Measurements from ENCODE around the gene BTBD9.

The BTBD9 gene

DNA sequence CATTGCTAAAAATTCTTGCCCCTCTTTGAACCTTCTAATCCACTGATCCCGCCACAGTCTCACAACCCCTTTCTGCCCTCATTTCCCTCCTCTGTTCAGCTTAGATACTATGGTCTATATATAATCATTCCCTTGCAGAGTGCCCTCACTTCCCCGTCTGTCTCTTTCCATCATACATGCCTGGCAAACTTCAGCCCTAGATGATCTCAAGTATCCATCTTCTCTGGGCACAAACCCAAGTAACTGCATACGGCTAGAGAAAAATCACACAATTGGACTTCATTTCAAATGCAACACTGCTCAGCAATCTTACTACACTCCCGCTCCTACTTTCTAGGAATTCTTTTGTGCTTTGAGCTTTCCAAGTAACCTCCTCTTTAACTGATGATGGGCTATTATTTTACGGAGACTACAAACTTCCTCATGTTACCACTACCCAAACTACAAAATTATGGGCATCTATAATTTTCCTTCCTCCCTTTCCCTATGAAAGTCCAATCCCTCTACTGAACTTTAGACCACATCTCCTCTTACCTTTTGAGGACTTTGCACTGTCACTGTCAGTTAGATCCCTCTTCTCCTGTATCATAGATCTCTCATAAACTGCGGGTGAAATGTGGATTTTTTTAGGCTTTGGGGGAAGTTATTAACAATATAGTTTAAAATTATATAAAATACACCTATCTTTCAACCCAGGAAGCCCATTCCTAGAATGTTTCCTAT lies 135.6 kb downstream of the BTBD9 start:
- DNase-seq, result no peak

DNA sequence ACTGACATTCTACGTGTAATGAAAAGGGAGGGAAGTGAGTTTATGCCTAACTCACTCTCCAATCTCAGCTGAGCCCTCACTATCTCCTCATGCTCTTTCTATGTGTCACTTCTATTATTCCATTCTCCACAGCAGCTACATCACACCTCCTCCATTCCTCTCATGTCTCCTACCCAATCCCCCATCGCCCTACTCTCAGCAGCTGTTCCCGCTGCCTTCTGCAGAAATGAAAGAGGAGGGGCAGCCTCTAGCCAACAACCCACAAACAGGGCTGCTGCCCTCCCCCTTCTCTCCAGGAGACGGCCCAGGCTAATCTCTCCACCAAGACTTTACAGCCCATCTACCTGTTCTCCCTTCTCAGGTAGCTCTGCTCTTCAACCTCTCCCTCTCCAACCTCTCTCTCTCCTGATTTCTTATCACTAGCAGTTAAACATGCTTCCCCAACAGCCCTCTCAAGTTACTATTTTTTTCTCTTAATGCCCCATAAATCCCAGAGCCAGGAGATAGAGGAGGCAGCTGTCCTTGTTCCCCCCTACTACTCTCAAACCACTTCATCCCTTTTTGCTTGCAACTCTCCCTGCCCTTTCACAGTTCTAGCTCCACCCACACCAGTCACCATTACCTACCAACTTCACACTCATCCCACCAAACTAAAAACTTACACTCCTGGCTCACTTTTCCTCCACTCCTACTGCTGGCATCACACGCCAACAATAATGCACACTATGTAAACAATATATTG lies 136.5 kb downstream of the BTBD9 start:
- no peak for DNase-seq

DNA sequence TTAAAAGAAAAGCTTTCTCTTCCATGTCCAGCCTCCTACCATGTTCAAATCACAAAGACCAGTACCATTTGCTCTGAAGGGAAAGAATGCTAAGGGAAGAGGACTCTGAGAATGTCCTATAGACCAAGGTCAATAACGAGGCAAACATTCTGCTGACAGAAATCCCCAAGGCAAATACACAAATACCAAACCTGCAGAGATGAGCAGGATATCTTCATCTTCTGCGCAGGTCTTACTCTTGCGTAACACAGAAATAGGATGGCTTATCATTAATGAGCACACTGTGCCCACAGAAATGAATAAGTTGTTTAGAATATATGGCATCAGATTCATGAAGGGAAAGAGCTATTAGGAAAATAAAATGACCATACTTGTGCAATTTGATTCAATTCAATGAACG lies 137.3 kb downstream of the BTBD9 start:
- no peak for DNase-seq

DNA sequence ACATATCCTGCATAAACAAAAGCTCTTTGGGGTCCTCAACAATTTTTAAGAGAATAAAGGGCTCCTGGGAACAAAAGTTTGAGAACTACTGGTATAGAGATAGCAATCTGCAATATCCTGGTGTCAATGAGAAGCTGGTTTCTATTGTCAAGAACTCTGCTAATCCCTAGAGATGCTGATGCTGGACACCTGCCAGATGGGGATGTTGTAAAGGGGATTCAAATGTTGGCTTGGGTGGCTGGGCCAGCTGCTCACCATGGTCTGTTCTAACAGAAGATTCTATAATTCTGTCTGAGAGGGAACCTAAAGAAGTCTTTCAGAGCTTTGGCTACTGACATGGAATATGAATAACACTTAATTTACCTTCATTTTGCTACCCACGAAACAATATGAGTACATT lies 137.8 kb downstream of the BTBD9 start:
- DNase-seq, result no peak

DNA sequence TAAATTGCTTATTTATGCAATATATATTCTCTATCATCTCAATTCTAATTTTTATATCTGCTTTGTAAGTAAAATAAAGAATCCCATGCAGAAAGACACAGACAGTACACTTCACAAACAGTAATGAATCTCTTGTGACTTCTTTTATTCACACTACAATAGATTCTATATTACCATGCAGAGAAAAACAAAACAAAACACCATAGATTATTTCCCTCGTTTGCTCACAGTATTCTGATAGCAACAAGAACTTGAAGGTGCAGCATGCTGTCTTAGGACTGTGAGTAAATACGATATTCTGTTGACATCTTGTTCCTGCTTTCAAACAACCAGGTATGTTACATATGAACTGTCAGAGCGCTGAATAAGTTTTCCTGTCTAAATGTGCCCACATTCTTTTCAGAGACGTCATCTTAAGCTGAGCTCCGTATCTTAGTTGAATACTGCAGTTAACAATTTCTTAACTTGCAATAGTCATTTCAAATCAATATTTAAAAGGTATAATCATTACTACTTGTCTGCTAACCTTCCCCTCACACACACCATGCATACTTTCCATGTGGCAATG lies 140.1 kb downstream of the BTBD9 start:
- no peak for DNase-seq

DNA sequence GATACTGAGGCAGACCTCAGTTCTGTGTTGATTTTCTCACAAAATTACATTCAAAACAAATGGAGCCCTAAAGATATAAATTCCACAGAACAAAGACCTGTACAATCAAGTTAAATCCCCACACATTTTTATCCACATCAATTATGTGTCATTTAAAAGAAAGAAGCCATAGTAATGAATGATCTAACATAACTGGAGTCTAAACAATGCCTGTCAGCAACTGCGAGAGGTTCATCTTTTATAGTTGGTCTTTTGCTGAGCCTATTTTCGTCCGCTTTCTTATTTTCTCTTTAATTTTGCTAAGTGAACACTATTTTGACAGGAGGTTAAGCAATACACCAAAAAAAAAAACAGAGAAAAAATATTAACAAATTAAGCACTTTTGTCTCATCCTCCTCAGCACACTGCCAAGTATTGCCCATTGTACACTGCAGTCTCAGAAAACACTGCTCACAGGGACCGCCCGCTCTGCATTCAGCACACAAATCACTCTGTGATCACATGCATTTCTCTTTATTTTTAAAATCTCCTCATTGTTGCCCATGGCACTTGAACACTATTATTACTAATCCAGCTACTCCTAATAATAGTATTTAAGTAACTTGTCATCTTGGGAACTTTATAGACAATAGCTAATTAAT lies 140.8 kb downstream of the BTBD9 start:
- DNase-seq, result no peak

DNA sequence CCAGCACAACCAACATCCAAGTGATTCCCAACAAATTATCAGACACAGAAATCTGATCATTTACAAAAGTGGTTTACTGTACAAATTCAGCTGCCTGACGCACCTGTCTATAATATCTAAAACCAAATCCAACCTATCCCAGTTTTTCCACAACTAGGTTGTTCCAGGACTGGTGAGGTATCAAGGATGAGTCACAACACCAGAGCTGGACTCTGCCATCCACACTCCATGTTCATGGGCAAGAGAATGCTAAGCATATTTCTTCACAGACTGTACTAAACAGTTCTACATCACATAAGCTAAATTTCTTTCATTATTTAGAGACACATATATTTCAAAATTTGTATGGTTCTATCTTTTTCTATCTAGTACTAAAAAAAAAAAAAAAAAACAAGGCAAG lies 141.6 kb downstream of the BTBD9 start:
- DNase-seq, result no peak

DNA sequence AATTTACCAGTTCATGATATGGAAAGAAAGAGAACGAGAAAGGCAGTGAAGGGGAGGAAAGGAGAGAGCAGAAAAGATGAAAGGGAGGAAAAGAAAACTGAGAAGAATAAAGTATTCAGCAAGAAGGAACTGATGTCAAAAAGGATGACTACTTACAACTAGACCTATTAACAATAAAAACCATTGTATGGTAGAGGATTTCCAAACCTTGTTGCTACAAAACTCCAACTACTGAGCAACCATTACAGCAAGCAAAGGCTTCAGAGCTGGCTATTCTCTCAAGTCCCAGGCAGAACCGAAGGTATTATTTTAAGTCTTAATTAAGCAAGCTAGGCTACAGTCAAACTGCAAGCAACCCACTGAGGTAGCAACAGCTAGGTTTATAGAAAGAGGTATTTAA lies 142.2 kb downstream of the BTBD9 start:
- DNase-seq, result no peak

DNA sequence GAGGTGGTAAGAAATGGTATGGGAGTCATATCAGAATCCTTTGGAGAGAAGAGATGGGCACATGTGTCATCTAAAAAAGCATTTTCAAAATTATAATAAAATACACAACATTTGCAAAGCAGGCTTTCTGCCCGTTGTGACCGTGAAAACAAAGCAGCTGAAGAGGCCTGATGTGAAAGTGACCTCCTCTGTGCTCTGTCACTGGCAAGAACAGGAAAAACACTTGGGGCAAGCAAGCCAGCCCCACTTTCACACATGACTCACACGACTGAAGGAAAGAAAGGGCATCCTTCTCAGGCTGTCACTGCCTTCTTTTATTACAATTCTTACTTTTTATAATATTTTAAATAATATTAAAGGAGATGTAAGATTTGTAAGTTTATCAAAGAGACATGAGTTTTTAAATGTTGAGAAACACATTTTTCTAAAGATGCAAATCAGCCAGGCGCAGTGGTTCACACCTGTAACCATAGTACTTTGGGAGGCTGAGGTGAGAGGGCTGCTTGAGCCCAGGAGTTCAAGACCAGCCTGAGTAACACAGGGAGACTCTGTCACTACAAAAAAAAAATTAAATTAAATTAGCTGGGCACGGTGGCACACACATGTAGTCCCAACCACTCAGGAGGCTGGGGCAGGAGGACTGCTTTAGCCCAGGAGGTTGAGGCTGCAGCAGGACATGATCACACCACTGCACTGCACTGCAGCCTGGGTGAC lies 143.7 kb downstream of the BTBD9 start:
- DNase-seq, result no peak

DNA sequence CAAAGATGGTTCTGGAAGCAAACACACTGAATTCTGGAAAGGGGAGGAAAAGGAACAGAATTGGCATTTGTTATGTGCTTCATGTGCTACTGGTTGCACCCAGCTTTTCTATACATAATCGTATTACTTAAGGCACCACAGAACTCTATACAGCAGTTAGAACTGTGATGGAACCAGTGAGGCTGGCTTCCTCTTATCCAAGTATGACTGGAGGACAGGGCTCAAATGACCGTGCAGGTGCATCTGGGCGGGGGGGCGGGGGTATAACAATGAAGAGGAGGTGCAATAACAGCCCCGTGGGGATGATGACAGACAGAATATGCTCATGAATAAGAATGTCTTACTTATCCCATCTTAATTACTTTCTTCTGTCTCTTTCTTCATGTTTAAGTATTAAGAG lies 144.2 kb downstream of the BTBD9 start:
- DNase-seq, result no peak

DNA sequence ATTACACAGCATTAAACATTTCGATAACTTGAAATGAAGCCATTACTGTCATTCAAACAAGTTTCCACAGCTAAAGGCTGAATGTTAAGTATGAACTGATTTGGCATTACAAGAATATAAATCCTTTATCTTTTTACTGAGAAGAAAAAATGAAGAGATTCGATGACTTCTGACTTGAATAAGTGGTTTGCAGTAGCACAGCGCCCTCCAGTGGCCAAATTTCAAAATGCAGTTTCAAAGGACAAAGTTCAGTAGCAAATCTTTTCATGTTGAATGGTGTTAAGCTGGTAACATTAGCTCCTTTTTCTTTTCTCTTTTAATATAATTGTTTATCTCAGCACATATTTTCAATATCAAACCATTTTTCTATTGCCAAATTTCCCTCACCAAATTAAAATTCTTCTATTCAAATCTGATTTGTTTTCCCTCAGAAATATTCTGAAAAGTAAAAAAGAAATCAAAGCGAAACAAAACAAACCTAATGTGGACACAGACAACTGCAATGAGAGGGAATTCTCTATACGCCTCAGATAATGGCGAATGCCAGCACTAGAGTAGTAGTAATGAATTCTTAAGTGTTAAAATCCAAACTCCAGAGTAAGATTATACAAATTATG lies 145.7 kb downstream of the BTBD9 start:
- DNase-seq, result peak in 1 of 2 experiments; percentile 68

DNA sequence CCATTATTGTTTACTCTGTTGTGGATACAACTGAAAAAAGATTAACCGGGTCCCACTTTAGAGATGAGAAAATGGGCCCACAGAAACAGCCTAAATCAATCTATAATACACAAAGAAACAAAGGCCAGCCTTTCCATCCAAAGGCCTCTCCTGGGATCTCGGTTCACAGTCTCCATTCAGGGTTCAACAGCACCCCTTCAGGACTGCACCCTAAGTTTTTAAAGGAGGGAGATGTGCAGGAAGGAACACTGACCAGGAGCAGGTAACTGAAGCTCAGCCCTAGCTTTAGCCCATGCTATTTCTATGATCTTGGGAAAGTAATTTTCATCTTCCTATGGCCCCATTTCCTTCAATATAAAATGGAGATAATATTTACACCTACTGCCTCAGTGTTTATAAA lies 147.7 kb downstream of the BTBD9 start:
- no peak for DNase-seq

DNA sequence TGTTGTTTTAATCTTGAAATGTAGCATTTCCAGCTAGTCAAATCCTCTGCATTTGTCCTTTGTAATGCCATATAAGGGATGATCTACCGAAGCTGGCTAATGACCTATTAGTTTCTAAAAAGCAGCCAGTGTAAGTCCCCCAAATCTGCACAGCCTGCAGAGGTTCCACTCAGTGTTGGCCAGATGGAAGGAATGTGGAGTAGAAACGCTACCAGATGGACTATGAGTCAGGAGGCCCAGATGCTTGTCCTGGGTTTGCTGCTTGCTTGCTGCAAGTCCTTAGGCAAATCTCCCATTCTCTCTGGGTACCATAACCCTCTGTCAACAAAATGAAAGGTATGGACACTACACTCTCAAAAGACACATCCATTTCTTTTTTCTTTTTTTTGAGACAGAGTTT lies 149.8 kb downstream of the BTBD9 start:
- DNase-seq, result no peak

DNA sequence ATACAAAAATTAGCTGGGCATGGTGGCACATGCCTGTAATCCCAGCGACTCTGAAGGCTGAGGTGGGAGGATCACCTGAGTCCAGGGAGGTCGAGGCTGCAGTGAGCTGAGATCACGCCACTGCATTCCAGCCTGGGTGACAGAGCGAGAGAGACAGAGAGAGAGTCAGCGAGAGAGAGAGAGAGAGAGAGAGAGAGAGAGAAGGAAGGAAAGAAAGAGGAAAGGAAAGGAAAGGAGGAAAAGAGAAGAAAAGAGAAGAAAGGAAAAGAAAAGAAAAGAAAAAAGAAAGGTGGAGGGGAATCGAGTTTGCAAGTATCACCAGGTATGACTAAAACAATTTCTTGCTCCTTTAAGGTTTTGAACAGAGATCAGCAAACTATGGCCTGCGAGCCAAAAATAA lies 152.3 kb downstream of the BTBD9 start:
- no peak for DNase-seq

DNA sequence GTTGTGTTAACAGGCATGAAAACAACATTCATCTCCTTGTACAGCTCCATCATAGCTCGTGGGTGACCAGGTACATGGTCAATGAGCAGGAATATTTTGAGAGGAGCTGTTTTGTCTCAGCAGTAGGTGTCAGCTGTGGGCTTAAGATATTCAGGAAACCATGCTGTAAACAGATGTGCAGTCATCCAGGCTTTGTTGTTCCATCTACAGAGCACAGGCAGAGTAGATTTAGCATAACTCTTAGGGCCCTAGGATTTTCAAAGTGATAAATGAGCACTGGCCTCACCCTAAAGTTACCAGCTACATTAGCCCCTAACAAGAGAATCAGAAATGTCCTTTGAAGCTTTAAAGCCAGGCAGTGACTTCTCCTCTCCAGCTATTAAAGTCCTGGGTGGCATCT lies 154.2 kb downstream of the BTBD9 start:
- no peak for DNase-seq

DNA sequence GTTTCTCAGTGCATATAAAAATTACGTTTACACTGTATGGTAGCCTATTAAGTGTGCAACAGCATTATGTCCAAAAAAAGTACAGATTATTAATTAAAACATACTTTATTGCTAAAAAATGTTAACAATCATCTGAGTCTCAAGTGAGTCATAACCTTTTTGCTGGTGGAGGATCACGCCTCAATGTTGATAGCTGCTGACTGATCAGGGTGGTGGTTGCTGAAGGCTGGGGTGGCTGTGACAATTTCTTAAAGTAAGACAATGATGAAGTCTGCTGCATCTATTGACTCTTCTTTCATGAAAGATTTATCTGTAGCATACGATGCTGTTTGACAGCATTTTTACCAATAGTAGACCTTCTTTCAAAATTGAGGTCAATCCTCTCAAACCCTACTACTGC lies 155.1 kb downstream of the BTBD9 start:
- no peak for DNase-seq

DNA sequence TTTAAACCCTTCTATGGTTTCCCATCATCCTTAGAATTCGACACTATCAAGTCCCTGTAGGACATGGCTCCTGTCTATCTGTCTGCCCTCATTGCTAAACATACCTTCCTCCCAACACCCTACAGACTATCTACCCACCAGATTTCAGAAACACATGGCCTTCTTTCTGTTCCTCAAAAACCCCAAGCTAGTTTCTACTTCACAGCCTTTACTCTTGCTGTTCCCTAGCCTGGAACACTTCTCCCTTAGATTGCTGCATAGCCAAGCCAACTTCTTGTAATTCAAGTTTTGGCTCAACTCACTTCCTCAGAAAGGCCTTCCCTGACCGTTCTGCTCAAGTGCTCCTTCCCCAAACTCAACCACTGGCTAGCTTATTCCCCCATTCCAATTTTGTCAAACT lies 156.2 kb downstream of the BTBD9 start:
- DNase-seq, result no peak

DNA sequence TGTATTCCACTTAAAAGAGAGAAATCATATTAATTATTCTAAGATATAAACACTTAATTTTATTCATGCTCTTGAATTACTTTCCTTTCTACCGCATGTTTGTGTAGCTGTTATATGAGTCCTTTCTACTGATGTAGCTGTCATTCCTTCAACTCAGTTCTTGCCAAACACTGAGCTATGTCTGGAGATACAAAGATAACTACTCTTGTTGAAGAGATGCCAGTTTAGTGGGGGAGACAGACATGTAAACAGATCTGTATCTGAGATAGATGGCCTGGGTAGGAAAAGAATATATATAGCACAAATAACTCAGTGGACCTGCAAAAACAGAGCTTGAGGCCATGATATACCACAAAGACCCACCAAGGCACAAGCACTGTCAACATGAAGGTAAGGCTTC lies 157.3 kb downstream of the BTBD9 start:
- DNase-seq, result no peak

DNA sequence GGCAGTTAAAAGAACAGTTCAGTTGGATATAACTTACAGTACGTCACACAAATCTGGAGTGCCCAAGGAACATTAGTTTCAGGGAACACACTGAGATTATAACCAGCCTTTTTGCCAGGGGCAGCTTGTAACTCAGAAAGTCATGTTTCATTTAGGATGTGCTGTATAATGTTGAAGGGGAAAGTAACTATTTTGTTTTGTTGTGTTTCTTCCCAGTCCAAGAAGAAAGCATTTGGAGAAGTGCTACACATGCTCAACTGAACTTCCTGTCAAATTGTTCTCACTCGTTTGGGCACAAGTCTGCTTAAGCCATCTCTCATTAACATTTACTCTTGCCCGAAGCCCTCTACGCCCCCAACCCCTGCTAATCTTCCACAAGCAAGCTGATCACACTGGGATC lies 157.9 kb downstream of the BTBD9 start:
- DNase-seq, result no peak

DNA sequence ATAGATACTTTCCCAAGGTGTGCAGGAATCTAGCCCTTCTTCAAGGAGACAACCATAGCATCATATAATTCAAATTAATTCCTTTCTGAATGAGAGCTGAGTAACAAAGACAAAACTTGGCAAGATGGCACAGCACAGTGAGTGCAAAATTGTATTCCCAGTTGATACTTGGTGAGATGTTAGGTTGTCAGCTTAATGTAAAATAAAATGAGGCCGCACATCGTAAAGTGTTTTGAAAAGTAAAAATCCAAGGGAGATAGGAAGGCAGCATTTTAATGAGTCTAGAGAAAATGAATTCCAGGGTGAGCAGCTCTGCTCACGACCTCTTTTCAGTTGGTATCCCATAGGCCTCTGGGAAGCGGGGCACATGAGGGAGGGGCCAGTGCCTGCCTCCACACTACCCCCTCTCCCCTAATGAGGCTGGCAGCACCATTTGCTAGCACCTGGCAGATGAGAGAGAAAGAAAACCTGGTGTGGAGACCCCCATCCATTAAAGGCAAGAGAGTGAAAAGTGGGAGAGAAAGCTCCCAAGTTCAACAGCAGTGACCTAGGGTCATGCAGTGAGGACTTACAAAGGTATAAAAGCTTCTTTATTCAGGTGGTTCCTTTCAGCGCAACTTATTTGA lies 158.4 kb downstream of the BTBD9 start:
- DNase-seq, result no peak

DNA sequence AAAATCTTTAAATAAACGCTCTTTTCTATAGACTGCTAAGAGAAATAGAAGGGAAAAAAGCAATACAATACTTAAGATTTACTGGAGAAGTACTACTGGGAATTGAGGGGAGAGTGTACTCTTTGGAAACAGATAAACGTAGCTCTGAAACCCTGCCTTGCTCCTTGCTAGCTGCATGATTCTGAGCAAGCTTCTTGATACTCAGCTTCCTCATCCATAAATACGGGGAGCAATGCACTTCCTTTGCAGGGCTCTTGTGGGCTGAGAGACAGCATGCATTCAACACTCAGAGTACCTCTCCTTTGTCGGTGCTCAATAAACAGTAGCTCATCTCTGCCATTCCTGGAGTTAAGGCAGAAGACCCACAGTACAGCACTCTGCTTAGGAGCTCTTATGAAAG lies 159.7 kb downstream of the BTBD9 start:
- DNase-seq, result no peak

DNA sequence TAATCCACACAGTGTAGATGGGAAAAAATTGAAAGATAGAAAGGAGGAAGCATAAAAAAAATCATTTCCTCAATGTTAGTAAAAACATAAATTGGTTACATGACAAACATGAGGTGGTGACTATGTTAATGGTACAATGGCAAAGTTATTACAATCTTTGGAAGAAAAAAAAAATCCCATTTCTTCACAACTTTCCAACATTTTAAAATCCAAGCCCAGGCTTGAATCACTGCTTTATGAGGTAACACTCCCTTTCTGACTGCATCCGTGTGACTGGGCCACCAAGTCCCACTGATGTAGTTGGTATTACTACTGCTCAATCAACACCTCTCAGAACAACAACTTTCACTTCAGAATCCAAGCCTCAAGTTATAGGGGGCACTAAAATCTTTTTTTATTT lies 160.4 kb downstream of the BTBD9 start:
- no peak for DNase-seq
